Renal cortex interstitium (tissue), 11 donors: ENCODE results near the gene XNDC1N. TPM values are rescaled to one million over a fixed set of nuclear protein-coding genes. Genes with fewer than 3 reads are reported as not detected.
"Not testable (repeated sequence)": the region's sequence is repeated elsewhere in the genome, so short reads cannot be mapped to it uniquely, and the experiment has no call there.

ENCODE experiments used
- DNase-seq, 11 donors: peaks; one replicate each; pipeline ENCODE4 v3.0.0-alpha.2; 2013; ENCODE audit warnings: low read depth in 9 of 11, low spot score in 4 of 11; ENCODE audit errors: extremely low read depth in 1 of 11
- polyA plus RNA-seq, 3 donors: library from polyadenylated mRNA; unstranded; fragments of 120-200 nt; gene quantifications; one replicate each; pipeline ENCODE4 v1.2.1, GENCODE V29; 2013; ENCODE audit not compliant: insufficient read length in 3 of 3

The XNDC1N gene
- polyA plus RNA-seq, 3 donors, result 6.6 to 10.8 (median 7.7) TPM

DNA sequence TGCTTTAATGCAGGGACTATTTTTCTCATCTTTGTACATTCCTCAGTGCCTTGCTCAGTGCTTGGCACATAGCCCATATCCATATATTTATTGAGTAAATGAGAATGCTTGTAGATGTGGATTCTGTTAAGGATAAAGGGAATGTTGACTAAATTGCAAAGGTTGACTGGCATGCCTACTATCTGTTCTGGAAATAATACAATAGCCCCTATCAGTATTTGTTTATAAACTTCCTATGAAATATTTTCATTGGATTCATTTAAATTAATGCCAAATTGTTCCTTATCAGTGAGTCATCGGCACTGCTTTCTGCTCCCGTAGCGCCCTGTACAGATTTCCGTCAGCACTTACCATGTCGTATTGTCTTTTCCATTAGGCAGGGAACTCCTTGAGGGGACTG is 8.4 kb upstream of the XNDC1N start:
- DNase-seq, result no peak

DNA sequence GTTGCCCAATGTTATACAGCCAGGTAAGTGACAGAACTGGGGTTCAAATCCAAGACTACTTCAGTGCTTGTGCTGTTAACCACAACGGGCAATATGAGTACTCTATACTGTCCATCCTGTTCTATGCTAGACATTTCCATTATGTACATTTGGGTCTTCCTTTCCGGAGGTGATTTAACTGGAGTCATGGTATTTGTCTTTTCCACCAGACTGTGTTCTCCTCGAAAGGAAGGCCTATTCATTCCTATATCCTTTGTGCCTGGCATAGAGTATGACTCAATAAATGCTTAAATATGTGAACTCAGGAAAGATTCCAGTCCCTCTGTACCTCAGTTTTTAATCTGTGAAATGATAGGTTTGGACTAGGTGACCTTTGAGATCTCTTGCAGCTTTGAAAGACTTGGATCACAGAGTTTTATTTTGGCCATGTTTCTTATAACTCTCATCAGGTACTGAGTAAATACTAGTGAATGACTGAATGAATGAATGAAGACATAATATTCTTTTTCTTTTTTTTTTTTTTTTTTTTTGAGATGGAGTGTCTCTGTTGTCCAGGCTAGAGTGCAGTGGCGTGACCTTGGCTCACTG is 7.0 kb upstream of the XNDC1N start:
- no peak for DNase-seq

DNA sequence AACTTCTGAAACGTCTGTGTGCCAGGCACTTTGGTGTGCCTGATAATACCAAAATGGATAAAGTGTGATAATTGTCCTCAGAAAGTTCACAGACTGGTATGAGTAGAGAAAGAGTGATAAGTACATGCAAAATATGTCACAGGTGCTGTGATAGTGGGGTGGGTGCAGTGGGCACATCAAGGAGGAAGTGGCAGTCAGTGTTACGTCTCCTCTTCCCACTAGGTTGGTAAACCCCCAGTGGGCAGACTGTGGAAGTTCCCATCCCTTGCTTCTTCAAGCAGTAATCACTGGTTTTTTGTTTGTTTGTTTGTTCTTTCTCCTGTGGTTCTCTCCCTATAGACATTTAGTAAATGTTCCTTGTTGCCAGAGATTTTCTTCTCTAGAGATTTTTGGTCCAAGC is 5.8 kb upstream of the XNDC1N start:
- no peak for DNase-seq

DNA sequence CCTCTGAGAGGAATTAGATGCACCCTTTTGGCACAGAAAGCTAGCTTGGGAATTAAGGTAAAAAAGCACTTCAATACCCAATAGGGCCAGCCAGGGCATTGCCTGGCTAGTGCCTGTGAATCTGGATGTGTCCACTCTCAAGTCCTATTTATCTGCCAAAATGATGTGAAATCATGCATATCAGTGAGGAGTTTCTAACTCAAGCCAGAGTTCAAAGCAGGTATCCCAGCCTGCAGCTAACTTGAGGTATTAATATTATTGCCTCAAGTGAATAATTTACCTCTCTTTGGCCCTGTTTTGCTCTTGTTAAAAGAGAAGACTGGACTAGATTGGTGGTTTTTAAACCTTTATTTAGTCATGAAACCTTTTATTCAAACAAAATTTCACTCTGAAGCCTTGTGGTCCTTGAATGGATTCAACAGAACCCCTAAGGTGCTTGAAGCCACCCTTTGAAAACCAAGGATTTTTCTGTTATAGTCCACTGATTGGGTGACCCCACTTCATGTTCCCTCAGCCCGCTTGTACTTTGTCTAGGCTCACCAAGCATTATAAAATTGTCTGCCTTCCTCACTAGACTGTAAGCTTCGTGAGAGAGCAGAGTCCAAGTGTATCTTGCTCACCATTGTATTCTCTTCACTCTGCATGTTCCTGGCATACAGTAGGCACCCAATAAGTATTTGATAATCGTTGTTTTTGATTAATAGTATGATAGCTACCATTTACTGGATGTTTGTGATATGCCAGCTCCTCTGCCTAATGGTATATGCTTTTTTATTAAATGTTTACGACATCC is 4.9 kb upstream of the XNDC1N start:
- DNase-seq, result no peak

DNA sequence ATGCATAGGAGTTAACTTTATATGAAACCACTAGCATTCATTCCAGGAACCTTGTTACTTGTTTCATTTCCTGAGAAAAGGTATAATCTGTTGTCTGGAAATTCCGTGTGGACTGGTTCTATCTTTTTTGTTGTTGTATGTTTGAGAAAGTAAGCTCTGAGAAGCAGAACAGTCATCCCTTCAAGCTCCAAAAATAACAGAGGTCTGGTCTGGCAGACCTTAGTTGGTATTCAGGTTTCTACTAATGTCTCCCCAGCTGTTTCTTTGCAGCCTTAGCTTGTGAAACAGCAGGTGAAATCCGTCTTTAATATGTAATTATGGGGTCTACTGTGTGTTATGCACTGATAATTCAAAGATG is 2.8 kb upstream of the XNDC1N start:
- DNase-seq, result no peak

DNA sequence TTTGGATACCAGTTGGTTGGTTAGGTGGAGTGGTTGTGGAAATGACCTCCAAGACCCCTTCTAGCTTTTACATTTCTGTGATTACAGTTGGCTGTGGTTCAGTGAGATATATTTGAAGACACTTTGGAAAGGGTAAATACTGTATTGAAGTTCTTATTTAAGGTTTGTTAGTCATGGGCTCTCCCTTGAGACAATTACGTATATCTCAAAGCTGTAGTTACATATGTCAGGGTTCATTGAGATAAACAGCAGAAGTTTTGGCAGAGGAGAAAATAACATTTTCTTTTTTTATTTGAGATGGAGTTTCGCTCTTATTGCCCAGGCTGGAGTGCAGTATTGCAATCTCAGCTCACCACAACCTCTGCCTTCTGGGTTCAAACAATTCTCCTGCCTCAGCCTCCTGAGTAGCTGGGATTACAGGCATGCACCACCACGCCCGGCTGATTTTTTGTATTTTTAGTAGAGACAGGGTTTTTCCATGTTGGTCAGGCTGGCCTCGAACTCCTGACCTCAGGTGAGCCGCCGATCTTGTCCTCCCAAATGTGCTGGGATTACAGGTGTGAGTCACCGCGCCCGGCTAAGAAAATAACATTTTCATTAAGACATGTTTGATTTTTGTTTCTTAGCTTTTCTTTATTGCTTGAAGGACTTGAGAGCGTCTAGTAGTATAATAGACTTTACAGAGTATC is 2.3 kb upstream of the XNDC1N start:
- no peak for DNase-seq

DNA sequence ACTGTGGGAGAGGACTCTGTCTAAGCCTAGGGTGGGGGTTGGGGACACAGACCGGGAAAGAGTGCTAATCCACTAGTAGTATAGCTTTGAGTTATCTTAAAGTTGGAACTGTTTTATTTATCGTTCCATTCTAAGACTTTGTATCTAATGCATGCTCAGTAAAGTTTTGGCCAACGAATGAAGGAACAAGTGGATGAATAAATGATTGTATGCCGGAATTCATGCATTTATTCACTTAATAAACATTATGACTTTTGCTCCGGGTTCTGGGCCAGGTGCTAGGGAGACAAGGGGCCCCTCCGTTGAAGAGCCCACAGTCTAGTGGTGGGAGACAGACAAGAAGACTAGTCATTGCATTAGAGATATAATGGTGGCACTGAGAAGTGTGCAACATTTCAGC is 1.1 kb upstream of the XNDC1N start:
- DNase-seq, result no peak

DNA sequence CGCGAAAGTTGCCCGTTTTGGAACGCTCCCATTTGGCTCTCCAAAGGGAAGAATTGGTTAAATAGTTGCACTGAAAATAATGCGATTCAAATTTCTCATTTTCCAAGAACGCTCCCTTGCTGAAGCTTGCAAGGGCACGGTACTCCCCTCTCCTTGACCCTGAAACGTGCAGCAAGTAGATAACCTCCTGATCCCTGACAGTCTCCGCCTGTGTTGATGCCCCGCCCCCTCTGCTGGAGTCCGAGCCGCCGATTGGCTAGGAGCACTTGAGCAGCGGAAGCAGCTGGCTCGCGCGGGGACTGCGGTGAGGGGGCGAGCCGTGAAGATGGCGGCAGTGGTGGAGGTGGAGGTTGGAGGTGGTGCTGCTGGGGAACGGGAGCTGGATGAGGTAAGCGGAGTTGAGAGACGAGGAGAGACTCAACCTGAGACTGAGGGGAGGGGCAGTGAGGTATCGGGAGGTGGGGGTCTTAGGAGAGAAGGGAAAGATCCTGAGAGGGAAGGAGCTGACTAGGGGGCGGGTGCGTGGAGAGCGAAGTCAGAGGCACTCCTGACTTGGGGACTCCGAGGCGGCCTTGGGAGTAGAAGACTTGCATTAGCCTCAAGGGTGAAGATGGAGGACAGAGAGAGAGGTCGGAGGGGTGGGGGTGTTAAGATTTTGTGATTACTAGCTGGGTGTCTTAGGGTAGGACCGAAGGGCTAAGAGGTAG is 496 bp upstream of the XNDC1N start, which contains the start of gene RNF121:
Gene RNF121 (plus strand): TSS at position 310 of the 707 bp plus-strand sequence. CDS start 16 bp downstream, at position 326.
- peak; percentile 89 to 98 (median 95) for DNase-seq

DNA sequence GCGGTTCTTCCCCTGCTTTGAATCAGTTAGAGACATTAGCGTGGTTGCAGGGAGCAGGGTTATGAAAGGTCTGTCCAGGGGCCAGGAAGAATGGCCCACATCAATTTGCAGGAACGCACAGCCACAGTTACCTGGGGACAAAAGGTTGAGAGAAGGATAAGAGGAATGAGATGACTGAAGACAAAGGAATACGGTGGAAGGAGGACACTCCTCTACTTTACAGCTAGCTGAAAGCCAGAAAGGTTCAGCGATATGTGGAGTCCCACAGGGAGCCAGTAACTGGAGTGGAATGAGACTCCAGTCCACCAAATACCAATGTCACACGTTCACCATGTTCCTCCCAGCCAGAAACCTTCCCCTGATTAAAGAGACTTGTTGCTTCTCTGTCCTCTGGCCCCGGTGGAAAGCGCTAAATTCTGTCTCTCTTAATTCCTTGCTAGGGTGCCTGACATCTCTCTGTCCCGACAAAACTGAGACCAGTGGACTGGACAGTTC is 10.7 kb downstream of the XNDC1N start:
- DNase-seq, result no peak

DNA sequence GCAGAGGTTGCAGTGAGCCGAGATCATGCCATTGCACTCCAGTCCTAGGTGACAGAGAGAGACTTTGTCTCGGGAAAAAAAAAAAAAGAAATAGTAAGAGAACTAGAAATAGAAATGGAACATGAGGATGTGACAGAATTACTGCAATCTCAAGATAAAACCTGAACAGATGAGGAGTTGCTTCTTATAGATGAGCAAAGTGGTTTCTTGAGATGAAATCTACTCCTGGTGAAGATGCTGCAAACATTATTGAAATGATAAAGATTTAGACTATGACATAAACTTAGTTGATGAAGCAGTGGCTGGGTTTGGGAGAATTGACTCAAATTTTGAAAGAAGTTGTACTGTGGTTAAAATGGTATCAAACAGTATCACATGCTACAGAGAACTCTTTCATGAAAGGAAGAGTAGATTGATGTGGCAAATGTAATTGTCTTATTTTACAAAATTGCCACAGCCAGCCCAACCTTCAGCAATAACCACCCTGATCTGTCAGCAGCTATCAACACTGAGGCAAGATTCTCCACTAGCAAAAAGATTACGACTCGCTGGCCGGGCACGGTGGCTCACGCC is 13.7 kb downstream of the XNDC1N start:
- no peak for DNase-seq

DNA sequence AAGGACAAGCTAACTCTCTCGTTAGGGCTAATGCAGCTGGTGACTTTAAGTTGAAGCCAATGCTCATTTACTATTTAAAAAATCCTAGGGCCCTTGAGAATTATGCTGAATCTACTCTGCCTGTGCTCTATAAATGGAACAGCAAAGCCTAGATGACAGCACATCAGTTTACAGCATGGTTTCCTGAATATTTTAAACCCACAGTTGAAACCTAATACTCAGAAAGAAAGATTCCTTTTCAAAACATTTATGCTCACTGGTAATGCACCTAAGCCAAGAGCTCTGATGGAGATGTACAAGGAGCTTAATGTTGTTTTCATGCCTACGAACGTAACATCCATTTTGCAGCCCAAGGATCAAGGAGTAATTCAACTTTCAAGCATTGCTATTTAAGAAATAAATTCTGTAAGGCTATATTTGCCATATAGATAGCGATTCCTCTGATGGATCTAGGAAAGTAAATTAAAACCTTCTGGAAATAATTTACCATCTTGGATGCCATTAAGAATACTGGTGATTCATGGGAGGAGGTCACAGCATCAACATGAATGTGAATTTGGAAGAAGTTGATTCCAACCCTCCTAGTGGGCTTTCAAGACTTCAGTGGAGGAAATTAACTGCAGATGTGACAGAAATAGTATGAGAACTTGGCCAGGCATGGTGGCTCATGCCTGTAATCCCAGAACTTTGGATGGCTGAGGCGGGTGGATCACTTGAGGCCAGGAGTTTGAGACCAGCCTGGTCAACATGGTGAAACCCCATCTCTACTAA is 14.5 kb downstream of the XNDC1N start:
- no peak for DNase-seq

DNA sequence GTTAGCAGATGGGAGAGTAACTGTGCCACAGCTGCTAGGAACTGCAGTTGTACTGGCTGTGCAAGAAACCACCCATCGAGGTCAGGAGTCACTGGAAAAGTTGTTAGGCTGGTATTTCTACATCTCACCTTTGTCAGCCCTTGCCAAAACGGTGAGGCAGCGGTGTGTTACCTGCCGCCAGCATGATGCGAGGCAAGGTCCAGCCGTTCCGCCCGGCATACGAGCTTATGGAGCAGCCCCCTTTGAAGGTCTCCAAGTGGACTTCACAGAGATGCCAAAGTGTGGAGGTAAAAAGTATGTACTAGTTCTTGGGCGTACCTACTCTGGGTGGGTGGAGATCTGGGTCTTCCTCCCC is 16.4 kb downstream of the XNDC1N start:
- not testable (repeated sequence) for DNase-seq

DNA sequence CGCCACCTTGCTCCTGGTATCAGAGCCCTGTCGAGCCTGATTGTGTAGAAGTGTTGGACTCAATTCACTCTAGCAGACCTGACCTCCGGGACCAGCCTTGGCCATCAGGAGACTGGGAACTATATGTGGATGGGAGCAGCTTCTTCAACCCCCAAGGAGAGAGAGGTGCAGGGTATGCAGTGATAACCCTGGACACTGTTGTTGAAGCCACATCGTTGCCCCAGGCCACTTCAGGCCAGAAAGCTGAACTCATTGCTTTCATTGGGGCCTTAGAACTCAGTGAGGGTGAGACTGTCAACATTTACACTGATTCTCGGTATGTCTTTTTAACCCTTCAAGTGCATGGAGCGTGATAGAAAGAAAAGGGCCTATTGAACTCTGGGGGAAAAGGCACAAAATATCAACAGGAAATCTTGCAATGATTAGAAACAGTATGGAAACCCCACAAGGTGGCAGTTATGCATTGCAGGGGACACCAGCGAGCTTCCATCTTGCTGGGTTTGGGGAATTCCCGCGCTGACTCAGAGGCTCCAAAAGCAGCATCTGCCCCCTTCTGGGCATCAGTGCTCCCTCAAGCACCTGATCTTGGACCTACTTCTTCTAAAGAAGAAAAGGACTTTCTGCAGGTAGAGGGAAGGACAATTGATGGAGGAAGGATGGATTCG is 16.9 kb downstream of the XNDC1N start:
- not testable (repeated sequence) for DNase-seq

DNA sequence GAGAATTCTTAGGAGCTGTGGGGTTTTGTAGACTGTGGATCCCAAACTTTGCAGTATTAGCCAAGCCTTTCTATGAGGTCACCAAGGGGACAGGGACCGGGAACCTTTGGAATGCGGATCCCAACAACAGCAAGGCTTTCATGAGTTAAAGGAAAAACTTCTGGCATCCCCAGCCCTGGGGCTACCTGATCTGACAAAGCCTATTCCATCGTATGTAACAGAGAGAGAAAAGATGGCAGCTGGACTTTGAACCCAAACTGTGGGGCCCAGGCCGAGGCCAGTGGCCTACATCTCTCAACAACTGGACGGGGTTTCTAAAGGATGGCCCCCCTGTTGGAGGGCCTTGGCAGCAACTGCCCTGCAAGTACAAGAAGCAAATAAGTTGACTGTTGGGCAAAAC is 17.6 kb downstream of the XNDC1N start:
- not testable (repeated sequence) for DNase-seq

DNA sequence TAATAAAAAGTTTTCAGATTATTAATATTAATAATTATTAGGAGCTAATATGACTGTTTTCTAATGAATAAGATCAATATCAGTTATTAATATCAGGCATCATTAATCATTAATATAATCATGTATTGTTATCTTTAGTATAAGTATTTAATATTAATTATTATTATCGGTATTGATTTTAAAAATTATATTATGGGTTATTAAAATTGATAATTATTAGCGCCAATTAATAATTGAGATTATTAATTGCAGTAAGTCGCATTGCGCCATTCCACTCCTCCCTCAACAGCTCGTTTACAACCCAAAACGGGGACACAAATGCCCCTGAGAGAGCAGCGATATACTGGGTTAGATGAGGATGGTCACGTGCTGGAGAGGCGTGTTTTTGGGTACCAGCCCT is 20.2 kb downstream of the XNDC1N start:
- no peak for DNase-seq

DNA sequence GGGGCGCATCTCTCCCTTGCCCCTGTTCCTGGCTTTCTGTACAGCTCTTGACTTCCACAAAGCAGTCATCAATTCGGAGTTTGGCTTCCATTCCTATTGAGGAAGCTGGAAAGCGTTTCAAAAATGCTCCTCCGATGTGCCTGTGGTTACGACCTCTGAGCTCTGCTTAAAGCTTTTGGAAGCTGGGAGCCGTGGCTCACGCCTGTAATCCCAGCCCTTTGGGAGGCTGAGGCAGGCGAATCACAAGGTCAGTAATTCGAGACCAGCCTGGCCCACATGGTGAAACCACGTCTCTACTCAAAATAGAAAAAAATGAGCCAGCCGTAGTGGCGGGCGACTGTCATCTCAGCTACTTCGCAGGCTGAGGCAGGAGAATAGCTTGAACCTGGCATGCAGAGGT is 27.3 kb downstream of the XNDC1N start:
- not testable (repeated sequence) for DNase-seq

DNA sequence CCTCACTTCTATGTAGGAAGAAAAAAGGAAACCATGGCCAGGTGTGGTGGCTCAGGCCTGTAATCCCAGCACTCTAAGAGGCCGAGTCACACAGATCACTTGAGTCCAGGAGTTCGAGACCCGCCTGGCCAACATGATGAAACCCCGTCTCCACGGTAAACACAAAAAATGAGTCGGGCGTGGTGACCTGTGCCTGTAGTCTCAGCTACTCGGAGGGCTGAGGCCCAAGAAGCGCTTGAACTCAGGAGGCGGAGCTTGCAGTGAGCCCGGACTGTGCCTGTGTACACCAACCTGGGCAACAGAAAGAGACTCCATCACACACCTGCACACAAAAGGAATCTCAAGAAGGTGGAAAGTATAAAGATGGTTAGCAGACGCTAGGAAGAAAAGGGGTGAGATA is 32.4 kb downstream of the XNDC1N start:
- DNase-seq, result no peak
